ENCODE results near the gene NCK2. TPM values are rescaled to one million over a fixed set of nuclear protein-coding genes. Genes with fewer than 3 reads are reported as not detected.
A peak's percentile ranks its signal among the peaks of the same experiment; 100 is the strongest.

The NCK2 gene
- total RNA-seq, 2 experiments from 2014 or later, result 51.6 to 54.1 TPM

DNA sequence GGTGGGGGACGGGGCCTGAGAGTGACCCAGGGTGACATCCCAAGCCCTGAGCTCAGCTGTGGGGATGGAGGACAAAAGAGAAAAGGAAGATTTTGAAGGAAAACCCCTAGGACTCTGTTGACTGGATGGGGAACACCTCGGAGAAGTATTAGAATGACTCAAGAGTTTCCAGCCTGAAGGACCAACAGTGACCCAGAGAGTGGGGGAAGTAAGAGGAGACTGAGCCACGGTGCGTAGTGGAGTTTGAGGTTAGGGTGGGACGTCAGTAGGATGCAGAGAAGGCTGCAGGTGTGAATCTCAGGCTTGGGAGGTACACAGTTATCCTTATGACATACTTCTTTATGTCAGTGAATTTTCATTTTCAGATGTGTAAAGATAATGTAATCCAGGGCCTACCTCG is 119.5 kb downstream of the NCK2 start:
- Mint-ChIP-seq H3K4me3 (no peak overlapping the region), H3K27ac (peak overlapping the region; percentile 69), H3K27me3 (no peaks in the 10 kb centered on the region), H3K9me3 (ENCODE audit: low read depth) (no peaks in the 10 kb centered on the region), H3K4me1 (peaks cover 73% of the 10 kb centered on the region), H3K36me3 (peaks cover 10% of the 10 kb centered on the region)
- ATAC-seq (peak; percentile 24), DNase-seq (no peak)
- CTCF ChIA-PET, result interaction anchor here (1.6 kb wide), 1 partner anchor 76 kb away, joined by 5 read pairs; no protein-coding TSS in a partner anchor

DNA sequence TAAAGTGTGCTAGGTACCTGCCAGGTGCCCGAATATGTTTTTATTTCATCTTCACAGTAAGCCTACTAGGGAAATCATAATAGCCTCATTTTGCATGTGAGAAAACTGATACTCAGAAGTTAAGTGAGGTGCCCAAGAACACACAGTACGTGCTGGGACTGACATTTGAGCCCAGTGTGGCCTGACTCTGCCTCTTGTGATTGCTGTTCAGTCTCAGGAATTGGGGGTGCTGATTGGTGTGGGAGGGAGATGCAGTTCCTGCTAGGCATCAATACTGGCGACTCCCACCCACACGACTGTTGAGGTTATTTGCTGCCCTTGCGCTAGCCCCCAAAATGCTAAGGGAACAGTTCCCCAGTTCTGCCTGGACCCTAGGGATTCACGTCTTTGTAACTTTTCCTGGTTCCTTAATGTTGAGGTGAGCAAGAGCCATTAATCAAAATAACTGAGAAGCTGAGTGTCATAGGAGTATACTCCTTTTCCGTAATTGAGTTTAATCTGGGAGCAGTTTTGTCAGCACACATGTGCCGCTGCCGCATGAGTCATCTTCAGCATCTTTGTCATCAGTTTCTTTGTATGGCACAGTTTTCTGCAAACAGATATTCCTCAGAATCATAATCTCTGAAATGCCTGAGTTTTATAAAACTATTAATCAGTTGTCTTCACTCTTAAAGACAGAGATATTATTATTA is 120.7 kb downstream of the NCK2 start:
- peak overlapping the region; percentile 33 for H3K27ac Mint-ChIP-seq
- peaks cover 69% of the 10 kb centered on the region for H3K4me1 Mint-ChIP-seq
- H3K36me3 Mint-ChIP-seq, result peaks cover 9% of the 10 kb centered on the region
- DNase-seq (no peak), ATAC-seq (no peak)
- no peaks in the 10 kb centered on the region for H3K27me3 Mint-ChIP-seq
- CTCF ChIA-PET, result interaction anchor here (1.6 kb wide), 1 partner anchor 77 kb away, joined by 5 read pairs; no protein-coding TSS in a partner anchor
- no peaks in the 10 kb centered on the region for H3K9me3 Mint-ChIP-seq (ENCODE audit: low read depth)
- H3K4me3 Mint-ChIP-seq, result no peak overlapping the region

DNA sequence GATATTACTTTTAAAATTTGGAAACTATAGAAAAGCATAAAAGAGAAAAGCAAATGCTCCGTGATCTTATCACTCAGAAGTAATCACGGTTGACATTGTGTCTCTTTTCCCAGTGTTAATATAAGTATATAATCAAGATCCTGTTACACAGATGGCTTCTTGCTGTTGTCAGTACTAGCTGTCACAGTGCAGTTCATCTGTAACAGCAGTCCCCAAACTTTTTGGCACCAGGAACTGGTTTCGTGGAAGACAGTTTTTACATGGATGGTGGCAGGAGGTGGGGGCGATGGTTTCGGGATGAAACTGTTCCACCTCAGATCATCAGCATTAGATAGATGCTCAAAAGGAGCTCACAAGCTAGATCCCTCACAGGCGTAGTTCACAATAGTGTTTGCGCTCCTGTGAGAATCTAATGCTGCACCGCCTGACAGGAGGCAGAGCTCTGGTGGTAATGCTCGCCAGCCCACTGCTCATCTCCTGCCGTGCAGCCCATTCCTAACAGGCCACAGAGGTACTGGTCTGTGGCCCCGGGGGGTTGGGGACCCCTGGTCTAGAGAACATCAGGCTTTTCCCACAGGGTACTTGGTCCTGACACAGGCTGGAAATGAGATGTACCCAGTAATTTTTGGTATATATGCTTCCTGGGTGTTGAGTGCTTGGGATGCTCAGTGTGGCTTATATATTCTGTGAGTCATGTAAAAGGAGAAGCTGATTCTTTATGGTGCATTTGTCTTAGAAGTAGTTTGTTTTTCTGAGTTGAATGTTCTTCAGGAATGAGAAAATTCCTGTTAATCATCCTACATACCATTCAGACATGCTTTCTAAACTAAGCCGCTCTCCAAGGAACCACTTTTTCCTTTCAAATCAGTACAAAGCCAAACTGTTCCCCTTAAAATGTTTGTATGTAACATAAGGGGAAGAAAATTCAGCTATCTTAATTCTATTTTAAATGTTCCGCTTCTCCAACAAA is 121.8 kb downstream of the NCK2 start:
- Mint-ChIP-seq H3K4me1 (peaks cover 64% of the 10 kb centered on the region), H3K27me3 (no peaks in the 10 kb centered on the region), H3K27ac (no peak overlapping the region), H3K36me3 (peaks cover 6% of the 10 kb centered on the region), H3K9me3 (ENCODE audit: low read depth) (no peaks in the 10 kb centered on the region), H3K4me3 (no peak overlapping the region)
- DNase-seq (no peak), ATAC-seq (no peak)
- CTCF ChIA-PET, result no interaction called here

DNA sequence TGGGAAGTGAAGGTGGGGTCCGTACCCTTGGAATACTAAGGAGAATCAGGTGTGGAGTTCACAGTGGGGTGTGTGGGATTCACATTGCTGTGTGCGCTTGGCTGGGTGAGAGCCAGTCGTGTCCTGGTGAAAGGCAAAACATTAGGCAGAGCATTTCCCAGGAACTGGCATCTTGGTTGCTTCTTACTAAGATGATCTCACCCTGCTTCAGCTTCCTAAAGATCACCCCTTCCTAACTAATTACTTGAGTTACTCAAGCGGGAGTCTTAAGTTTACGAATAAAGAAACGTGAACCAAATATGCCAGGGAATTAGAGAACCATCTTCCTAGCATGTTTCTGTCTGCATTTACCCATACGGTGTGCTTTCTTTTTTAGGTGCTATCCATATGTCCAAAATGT is 122.9 kb downstream of the NCK2 start:
- Mint-ChIP-seq H3K4me3 (no peak overlapping the region), H3K4me1 (peaks cover 64% of the 10 kb centered on the region), H3K27ac (no peak overlapping the region), H3K27me3 (no peaks in the 10 kb centered on the region), H3K9me3 (ENCODE audit: low read depth) (no peaks in the 10 kb centered on the region), H3K36me3 (peaks cover 10% of the 10 kb centered on the region)
- DNase-seq (no peak), ATAC-seq (no peak)
- CTCF ChIA-PET, result no interaction called here

DNA sequence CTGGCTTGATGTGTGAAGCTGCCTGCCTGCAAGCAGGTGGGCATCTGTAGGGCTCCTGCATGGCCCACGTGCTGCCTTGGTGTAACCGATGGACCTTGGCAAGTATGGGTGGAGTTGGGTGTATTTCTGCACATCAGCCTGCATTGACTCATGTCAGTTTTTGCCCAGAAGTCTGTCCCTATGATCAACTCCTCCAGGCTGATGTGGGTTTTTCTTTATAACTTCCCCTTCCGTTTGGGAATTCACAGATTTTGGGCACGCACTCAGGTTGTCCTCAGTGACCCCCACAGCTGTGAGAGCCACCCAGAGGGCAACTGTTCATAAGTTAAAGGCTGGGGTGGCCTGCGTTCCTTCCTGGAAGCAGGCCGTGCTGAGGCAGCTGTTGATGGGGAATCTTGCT is 123.3 kb downstream of the NCK2 start:
- DNase-seq (no peak), ATAC-seq (no peak)
- H3K4me1 Mint-ChIP-seq, result peaks cover 64% of the 10 kb centered on the region
- H3K9me3 Mint-ChIP-seq (ENCODE audit: low read depth), result no peaks in the 10 kb centered on the region
- peaks cover 9% of the 10 kb centered on the region for H3K36me3 Mint-ChIP-seq
- H3K4me3 Mint-ChIP-seq, result no peak overlapping the region
- CTCF ChIA-PET, result no interaction called here
- H3K27ac Mint-ChIP-seq, result peak overlapping the region; percentile 58
- H3K27me3 Mint-ChIP-seq, result no peaks in the 10 kb centered on the region

DNA sequence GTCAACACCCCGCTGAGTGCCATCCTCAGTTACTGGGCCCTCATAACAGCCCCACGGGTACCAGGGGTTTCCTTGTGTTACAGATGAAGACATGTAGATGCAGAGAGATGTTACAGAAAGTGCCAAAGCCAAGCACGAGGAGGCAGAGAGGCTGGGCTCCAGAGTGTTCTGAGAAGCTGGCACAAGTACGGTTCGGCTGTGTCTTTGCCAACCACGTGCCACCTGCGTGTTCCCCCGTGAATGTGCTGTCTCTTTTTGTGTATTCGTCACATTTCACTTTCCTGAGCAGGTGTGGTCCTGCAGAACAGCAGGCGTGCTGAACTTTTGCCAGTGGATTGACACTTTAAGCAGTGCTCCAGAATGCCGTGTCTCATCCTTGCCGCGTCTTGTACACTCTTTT is 124.6 kb downstream of the NCK2 start:
- no peaks in the 10 kb centered on the region for H3K9me3 Mint-ChIP-seq (ENCODE audit: low read depth)
- DNase-seq (no peak), ATAC-seq (no peak)
- H3K4me1 Mint-ChIP-seq, result peaks cover 62% of the 10 kb centered on the region
- H3K4me3 Mint-ChIP-seq, result no peak overlapping the region
- H3K27ac Mint-ChIP-seq, result no peak overlapping the region
- CTCF ChIA-PET, result no interaction called here
- peaks cover 9% of the 10 kb centered on the region for H3K36me3 Mint-ChIP-seq
- no peaks in the 10 kb centered on the region for H3K27me3 Mint-ChIP-seq

DNA sequence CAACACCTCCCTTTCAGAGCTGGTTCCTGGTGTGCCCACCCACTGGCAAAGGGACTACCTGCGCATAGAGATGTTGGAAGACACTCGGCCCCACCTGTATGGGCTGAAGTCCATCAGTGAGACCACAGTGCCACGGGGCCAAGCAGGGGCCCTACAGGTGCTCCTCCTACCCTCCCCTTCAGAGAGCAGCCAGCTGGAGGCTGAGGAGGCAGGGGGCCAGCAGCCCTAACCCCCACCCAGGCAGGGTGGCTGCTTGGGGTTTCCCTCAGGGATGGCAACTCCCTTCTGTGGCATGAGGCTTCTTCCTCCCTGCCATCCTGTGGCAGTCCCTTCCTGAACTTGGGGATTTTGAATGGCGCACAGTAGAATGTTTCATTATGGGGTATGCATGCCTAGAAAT is 125.3 kb downstream of the NCK2 start:
- ATAC-seq (no peak), DNase-seq (no peak)
- peaks cover 9% of the 10 kb centered on the region for H3K36me3 Mint-ChIP-seq
- peaks cover 57% of the 10 kb centered on the region for H3K4me1 Mint-ChIP-seq
- no peak overlapping the region for H3K27ac Mint-ChIP-seq
- CTCF ChIA-PET, result no interaction called here
- H3K27me3 Mint-ChIP-seq, result no peaks in the 10 kb centered on the region
- H3K4me3 Mint-ChIP-seq, result no peak overlapping the region
- no peaks in the 10 kb centered on the region for H3K9me3 Mint-ChIP-seq (ENCODE audit: low read depth)

DNA sequence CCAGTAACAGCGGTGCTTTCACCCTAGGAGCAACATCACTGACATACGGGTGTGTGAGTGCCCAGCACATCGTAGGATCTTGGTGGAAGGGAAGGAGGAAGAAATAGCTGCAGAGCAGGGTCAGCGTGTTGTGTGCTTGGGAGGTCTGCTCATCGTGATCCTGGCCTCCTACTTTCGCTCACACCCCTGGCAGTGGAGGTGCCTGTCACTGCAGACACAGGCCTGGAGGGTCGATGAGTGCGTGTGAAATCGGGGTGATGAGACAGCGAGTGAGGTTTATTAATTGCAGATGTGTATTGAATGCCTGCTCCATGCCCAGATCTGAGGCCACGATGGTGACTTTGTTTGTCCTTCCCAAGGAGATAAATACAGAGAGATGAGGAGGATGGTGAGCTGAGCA is 126.1 kb downstream of the NCK2 start:
- ATAC-seq (no peak), DNase-seq (no peak)
- CTCF ChIA-PET, result interaction anchor here (1.3 kb wide), 1 partner anchor 72 kb away, joined by 3 read pairs; no protein-coding TSS in a partner anchor
- peaks cover 12% of the 10 kb centered on the region for H3K36me3 Mint-ChIP-seq
- no peak overlapping the region for H3K4me3 Mint-ChIP-seq
- no peaks in the 10 kb centered on the region for H3K9me3 Mint-ChIP-seq (ENCODE audit: low read depth)
- no peaks in the 10 kb centered on the region for H3K27me3 Mint-ChIP-seq
- no peak overlapping the region for H3K27ac Mint-ChIP-seq
- H3K4me1 Mint-ChIP-seq, result peaks cover 51% of the 10 kb centered on the region

DNA sequence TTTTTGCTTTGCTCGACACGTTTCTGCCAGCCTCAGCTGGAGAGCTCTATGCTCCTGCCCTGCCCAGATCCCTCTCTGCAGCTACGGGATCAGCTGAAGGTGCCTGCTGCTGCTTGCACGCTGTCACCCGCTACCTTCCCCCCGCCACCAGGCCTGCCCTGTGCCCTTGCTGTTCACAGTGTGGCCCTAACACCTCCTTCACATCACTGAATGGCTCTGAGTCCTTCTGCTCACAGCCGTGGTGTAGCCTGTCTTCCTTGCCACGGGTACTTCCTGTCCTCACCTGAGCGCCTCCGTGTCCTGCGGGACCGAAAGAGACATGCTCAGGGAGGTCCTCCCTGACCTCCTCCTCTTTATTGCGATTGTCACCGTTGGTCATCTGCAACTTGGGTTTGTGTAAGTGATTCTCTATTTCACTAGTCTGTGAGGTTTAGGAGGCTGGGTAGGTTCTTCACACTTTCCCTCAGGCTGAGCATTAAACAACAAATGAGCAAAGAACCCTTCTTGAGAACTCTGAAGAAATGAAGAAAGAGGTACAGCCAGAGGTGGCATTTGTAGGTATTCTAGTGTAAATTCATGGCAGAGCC is 127.5 kb downstream of the NCK2 start:
- Mint-ChIP-seq H3K4me1 (peaks cover 59% of the 10 kb centered on the region), H3K36me3 (peaks cover 25% of the 10 kb centered on the region), H3K27ac (peak overlapping the region; percentile 68), H3K4me3 (no peak overlapping the region), H3K27me3 (no peaks in the 10 kb centered on the region), H3K9me3 (ENCODE audit: low read depth) (no peaks in the 10 kb centered on the region)
- CTCF ChIA-PET, result interaction anchor here (1.3 kb wide), 1 partner anchor 73 kb away, joined by 3 read pairs; no protein-coding TSS in a partner anchor
- DNase-seq (peak; percentile 57), ATAC-seq (peak; percentile 68)

DNA sequence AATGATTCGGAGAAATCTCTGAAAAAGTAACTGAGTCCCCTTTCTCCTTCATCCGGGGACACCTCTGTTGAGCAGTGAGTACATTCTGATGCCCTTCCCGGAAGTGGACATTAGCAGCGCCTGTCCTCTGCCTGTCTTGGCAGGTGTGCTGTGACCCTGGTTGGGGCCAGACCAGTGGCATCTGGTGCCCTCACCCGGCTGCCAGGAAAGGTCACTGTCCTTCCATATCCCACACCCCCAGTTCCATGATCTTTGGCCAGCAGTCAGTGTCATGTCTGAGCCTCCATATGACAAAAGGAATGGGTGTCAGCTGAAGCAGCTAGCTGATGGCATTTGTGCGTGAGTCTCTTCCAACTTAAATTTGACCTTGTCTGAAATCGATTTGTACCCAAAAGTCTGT is 128.1 kb downstream of the NCK2 start:
- Mint-ChIP-seq H3K27me3 (no peaks in the 10 kb centered on the region), H3K4me3 (no peak overlapping the region), H3K4me1 (peaks cover 64% of the 10 kb centered on the region), H3K36me3 (peaks cover 31% of the 10 kb centered on the region), H3K9me3 (ENCODE audit: low read depth) (no peaks in the 10 kb centered on the region), H3K27ac (peak overlapping the region; percentile 68)
- DNase-seq (no peak), ATAC-seq (no peak)
- CTCF ChIA-PET, result no interaction called here

DNA sequence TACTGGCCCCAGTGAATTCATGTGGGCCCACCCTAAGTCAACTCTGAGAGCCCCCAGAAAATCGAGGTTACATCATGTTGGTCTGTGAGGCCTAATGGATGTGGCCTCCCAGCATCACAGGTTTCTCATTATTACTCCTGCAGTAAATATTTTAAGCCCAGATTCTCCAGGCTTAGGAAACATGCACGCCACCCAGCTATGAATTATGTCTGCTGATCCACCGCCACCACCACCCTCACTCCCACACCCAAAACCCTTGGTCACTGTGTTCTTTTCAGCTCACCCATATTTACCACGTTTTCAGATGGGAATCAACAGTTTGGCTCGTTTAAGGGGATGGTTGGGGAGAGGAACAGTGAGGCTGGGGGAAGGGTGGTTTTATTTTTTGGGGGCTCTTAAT is 128.6 kb downstream of the NCK2 start:
- Mint-ChIP-seq H3K9me3 (ENCODE audit: low read depth) (no peaks in the 10 kb centered on the region), H3K4me3 (no peak overlapping the region), H3K4me1 (peaks cover 64% of the 10 kb centered on the region), H3K27me3 (no peaks in the 10 kb centered on the region), H3K36me3 (peaks cover 35% of the 10 kb centered on the region), H3K27ac (peak overlapping the region; percentile 68)
- ATAC-seq, result no peak
- DNase-seq, result no peak
- CTCF ChIA-PET, result no interaction called here

DNA sequence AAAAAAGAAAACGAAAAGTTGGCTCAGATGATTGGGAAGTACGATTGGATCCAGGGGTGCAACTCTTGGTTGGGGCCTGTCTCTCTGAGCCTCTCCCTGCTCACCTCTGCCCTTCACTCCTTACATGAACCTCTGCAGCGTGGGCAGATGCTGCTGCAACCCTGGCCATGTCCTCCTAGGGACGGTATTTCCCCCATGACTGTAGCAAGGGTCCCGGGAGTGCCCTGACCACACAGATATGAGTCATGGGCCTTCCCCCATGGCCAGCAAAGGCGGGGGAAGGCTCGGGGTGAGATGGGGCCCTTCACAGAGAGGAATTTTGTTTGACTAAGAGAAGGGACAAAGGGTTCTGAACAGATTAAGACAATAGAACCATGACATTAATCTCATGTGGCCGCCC is 129.0 kb downstream of the NCK2 start:
- H3K27me3 Mint-ChIP-seq, result no peaks in the 10 kb centered on the region
- no peak overlapping the region for H3K27ac Mint-ChIP-seq
- no peaks in the 10 kb centered on the region for H3K9me3 Mint-ChIP-seq (ENCODE audit: low read depth)
- CTCF ChIA-PET, result interaction anchor here (1.1 to 1.4 kb wide), 3 partner anchors 46 to 213 kb away, joined by 3 to 4 read pairs (median 3); no protein-coding TSS in a partner anchor
- no peak overlapping the region for H3K4me3 Mint-ChIP-seq
- peaks cover 66% of the 10 kb centered on the region for H3K4me1 Mint-ChIP-seq
- DNase-seq (peak; percentile 77), ATAC-seq (peak; percentile 78)
- H3K36me3 Mint-ChIP-seq, result peaks cover 39% of the 10 kb centered on the region

DNA sequence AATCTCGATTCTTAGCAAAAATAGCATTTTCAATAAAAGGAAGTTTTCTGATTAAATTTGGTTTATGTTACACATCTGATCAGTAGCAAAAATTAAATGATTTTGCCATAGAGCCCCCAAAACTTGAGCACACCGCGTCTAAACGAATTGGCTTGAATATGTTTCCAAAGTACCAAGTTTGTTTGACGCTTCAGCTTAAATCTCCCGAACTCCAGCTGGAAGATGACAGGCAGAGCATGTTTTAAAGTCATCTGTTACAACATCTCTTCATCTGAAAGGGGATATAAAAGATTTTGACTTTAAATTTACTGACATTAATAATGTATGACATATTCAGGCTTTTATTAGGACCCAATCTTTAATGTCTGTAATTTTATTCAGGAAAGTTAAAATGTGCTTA is 129.8 kb downstream of the NCK2 start:
- no peak overlapping the region for H3K27ac Mint-ChIP-seq
- peaks cover 69% of the 10 kb centered on the region for H3K4me1 Mint-ChIP-seq
- ATAC-seq (no peak), DNase-seq (no peak)
- no peaks in the 10 kb centered on the region for H3K27me3 Mint-ChIP-seq
- H3K36me3 Mint-ChIP-seq, result peaks cover 47% of the 10 kb centered on the region
- no peaks in the 10 kb centered on the region for H3K9me3 Mint-ChIP-seq (ENCODE audit: low read depth)
- no peak overlapping the region for H3K4me3 Mint-ChIP-seq
- CTCF ChIA-PET, result interaction anchor here (0.8 to 1.4 kb wide), 4 partner anchors 11 to 212 kb away, joined by 3 to 4 read pairs (median 3); no protein-coding TSS in a partner anchor
